Measurements from ENCODE around the gene PTPRT. TPM values are rescaled to one million over a fixed set of nuclear protein-coding genes. Genes with fewer than 3 reads are reported as not detected.

Gene PTPRT
- total and polyA plus RNA-seq, 8 donors = 0.23 to 1.8 (median 0.95) TPM

DNA sequence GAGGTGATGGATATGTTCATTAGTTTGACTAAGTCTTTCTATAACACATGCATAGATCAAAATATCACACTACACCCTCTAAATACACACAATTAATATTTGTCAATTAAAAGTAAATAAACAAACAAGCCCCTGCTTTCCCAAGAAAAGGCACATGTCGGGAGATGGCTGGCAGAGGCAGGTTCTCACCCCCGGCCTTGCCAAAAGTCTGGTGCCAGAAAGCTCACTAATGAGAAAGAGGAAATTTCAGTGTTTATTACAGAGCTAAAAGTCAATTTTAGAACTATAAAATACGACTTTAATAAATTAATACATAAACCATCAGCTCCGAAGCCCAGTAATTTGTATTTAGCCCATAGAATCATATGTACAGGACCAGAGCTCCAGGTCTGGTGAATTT lies 404.7 kb downstream of the PTPRT start:
- no peak for DNase-seq
- Histone ChIP-seq H3K9me3 (no peaks in the 10 kb centered on the region), H3K27me3 (no peaks in the 10 kb centered on the region), H3K27ac (no peak overlapping the region), H3K36me3 (no peaks in the 10 kb centered on the region), H3K4me3 (no peak overlapping the region), H3K4me1 (no peaks in the 10 kb centered on the region)
- WGBS, 2 donors = 43 to 54% methylated on average over 4 of the region's 4 CpGs
- ATAC-seq = no peak
- FAIRE-seq = no peak
- no peak for TF ChIP-seq CTCF (IDR thresholded peaks at IDR 0.05)
- intact Hi-C loops (cut with DNase I) = no loop called here

- Histone ChIP-seq H3K27me3 (no peaks in the 10 kb centered on the region), H3K27ac (no peak overlapping the region), H3K4me1 (no peaks in the 10 kb centered on the region), H3K4me3 (no peak overlapping the region), H3K9me3 (no peaks in the 10 kb centered on the region), H3K36me3 (no peaks in the 10 kb centered on the region)
- no peak for DNase-seq
- no peak for ATAC-seq
- intact Hi-C loops (cut with DNase I) = no loop called here
- TF ChIP-seq CTCF (IDR thresholded peaks at IDR 0.05) = no peak
- no peak for FAIRE-seq
- 89 to 95% methylated on average over 1 of the region's 1 CpG for WGBS, 2 donors
Measured at GRCh38 chr20:42779216-42779615, 410.5 kb downstream of the PTPRT start.

DNA sequence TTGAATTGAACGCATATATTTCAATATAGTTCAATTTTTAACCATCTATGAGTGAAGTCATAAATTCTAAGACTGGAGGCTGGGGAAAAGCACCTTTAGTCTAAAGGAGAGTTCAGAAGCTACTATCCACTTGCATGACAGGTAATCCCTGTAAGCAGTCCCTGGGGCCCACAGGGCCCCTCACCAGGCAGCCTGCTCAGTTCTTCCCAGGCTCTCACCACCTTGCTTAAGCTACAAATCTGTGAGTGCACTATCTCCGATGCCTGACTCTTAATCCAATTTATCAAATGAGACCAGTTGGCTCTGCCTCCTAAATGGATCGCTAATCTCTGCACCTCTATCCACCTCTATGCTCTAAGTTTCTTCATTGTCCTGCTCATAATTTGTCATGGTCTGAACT lies 413.8 kb downstream of the PTPRT start:
- Histone ChIP-seq H3K27ac (no peak overlapping the region), H3K36me3 (no peaks in the 10 kb centered on the region), H3K9me3 (no peaks in the 10 kb centered on the region), H3K4me3 (no peak overlapping the region), H3K27me3 (no peaks in the 10 kb centered on the region), H3K4me1 (no peaks in the 10 kb centered on the region)
- FAIRE-seq (no peak), DNase-seq (no peak), ATAC-seq (no peak)
- intact Hi-C loops (cut with DNase I) = no loop called here
- no peak for TF ChIP-seq CTCF (IDR thresholded peaks at IDR 0.05)
- 90 to 92% methylated on average over 3 of the region's 3 CpGs for WGBS, 2 donors

DNA sequence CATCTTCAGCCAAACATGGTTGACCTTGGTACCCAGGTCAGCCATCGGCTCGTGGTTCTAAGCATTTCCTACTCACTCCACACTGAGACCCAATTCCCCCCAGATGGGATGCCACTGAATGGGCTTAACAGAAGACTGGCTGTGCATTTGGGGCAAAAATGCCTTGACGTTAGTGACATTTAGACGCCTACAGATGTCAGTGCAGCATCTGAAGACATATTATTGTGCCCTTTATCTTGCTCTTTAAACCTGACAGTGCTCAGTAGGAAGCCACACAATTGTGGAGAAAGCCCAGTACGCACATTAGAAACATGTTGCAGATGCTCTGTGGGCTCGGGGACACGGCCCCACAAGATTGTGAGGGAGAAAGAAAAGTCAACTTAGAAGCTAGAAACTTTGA lies 414.7 kb downstream of the PTPRT start:
- FAIRE-seq = no peak
- TF ChIP-seq CTCF (IDR thresholded peaks at IDR 0.05) = no peak
- H3K4me1 ChIP-seq = no peaks in the 10 kb centered on the region
- H3K27me3 ChIP-seq = no peaks in the 10 kb centered on the region
- H3K9me3 ChIP-seq = no peaks in the 10 kb centered on the region
- no peak for DNase-seq
- no peaks in the 10 kb centered on the region for H3K36me3 ChIP-seq
- 70 to 72% methylated on average over 7 of the region's 7 CpGs for WGBS, 2 donors
- ATAC-seq = no peak
- no peak overlapping the region for H3K27ac ChIP-seq
- H3K4me3 ChIP-seq = no peak overlapping the region
- intact Hi-C loops (cut with DNase I) = no loop called here

DNA sequence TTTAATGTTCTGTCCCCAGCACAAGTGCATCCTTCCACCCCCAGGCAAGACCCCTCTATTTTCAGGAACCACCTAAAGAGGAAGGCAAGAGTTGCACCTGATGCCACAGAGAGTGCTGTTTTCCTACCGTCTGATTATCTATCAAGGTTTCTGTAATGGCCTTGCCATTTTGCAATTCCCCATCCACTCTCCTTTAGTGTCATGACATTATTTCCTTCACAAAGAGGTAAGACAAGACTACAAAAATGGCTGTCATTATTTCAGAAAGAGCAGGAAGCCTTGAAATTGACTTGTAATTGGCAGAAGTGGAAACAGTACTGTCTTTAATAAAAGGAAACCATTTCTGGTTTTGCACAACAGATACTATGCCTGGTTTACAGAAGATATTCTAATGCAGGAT lies 426.7 kb downstream of the PTPRT start:
- ATAC-seq (no peak), FAIRE-seq (no peak), DNase-seq (no peak)
- H3K9me3 ChIP-seq = no peaks in the 10 kb centered on the region
- no peak for TF ChIP-seq CTCF (IDR thresholded peaks at IDR 0.05)
- H3K27ac ChIP-seq = no peak overlapping the region
- H3K4me1 ChIP-seq = no peaks in the 10 kb centered on the region
- H3K36me3 ChIP-seq = no peaks in the 10 kb centered on the region
- intact Hi-C loops (cut with DNase I) = no loop called here
- 75 to 81% methylated on average over 1 of the region's 1 CpG for WGBS, 2 donors
- H3K4me3 ChIP-seq = no peak overlapping the region
- no peaks in the 10 kb centered on the region for H3K27me3 ChIP-seq

Measured in pancreas (tissue), 10 donors.